Karpas-422 (cell line): ENCODE results near the gene HOXD3. TPM values are rescaled to one million over a fixed set of nuclear protein-coding genes. Genes with fewer than 3 reads are reported as not detected.

Experiments
- DNase-seq: peaks from one replicate; pipeline ENCODE4 v3.0.0-alpha.2; 2015
- H2AFZ ChIP-seq: fragments of 200-600 bp; sonication (generic); 2 replicates; pipeline ENCODE4 v1.6.1; 2014; ENCODE audit warnings: antibody characterized with exemption, low read length, mixed read lengths
- H3K27ac ChIP-seq: fragments of 200-600 bp; sonication (generic); 2 replicates; pipeline ENCODE4 v1.5.1; 2014; ENCODE audit warnings: mild to moderate bottlenecking, low read length, moderate library complexity
- H3K27me3 ChIP-seq: fragments of 200-600 bp; sonication (generic); 2 replicates; pipeline ENCODE4 v1.6.1; 2014; ENCODE audit warnings: low read length, mixed read lengths
- H3K36me3 ChIP-seq: fragments of 200-600 bp; sonication (generic); 2 replicates; pipeline ENCODE4 v1.6.1; 2014; ENCODE audit warnings: low read length, mixed read lengths; ENCODE audit not compliant: insufficient read depth
- H3K4me1 ChIP-seq: fragments of 200-600 bp; sonication (generic); 2 replicates; pipeline ENCODE4 v1.6.1; 2014; ENCODE audit warnings: mild to moderate bottlenecking, low read length, mixed read lengths
- H3K4me2 ChIP-seq: fragments of 200-600 bp; sonication (generic); 2 replicates; pipeline ENCODE4 v1.6.1; 2014; ENCODE audit warnings: low read length, low read depth, mild to moderate bottlenecking; ENCODE audit not compliant: poor library complexity, severe bottlenecking
- H3K4me3 ChIP-seq: fragments of 200-600 bp; sonication (generic); 2 replicates; pipeline ENCODE4 v1.5.1; 2014; ENCODE audit warnings: mild to moderate bottlenecking, antibody characterized with exemption, low read length, mixed read lengths
- H3K79me2 ChIP-seq: fragments of 200-600 bp; sonication (generic); 2 replicates; pipeline ENCODE4 v1.6.1; 2014; ENCODE audit warnings: mild to moderate bottlenecking, low read length, mixed read lengths
- H3K9ac ChIP-seq: fragments of 200-600 bp; sonication (generic); 2 replicates; pipeline ENCODE4 v1.6.0; 2014; ENCODE audit warnings: low read length
- H3K9me2 ChIP-seq: fragments of 200-600 bp; sonication (generic), shearing (Covaris generic); replicated peaks from 2 replicates; pipeline ENCODE4 v1.6.0; 2014; ENCODE audit warnings: mild to moderate bottlenecking, low read length, moderate library complexity; ENCODE audit not compliant: insufficient read depth
- H3K9me3 ChIP-seq: fragments of 300-700, 200-600 bp; sonication (generic); 2 replicates; pipeline ENCODE4 v1.6.1; 2014; ENCODE audit warnings: low read length, mixed read lengths
- H4K20me1 ChIP-seq: fragments of 200-600 bp; sonication (generic); 2 replicates; pipeline ENCODE4 v1.6.1; 2014; ENCODE audit warnings: mild to moderate bottlenecking, antibody characterized with exemption, low read length, low read depth; ENCODE audit not compliant: insufficient read depth
- total RNA-seq: library from RNA; depleted of rRNA; stranded (reverse); fragments of >200 nt; shearing (Covaris generic); gene quantifications from 2 replicates; pipeline ENCODE4 v1.2.3, GENCODE V29; 2014; ENCODE audit warnings: low replicate concordance

The HOXD3 gene
- total RNA-seq, 1 experiment from 2014 or later: not detected

DNA sequence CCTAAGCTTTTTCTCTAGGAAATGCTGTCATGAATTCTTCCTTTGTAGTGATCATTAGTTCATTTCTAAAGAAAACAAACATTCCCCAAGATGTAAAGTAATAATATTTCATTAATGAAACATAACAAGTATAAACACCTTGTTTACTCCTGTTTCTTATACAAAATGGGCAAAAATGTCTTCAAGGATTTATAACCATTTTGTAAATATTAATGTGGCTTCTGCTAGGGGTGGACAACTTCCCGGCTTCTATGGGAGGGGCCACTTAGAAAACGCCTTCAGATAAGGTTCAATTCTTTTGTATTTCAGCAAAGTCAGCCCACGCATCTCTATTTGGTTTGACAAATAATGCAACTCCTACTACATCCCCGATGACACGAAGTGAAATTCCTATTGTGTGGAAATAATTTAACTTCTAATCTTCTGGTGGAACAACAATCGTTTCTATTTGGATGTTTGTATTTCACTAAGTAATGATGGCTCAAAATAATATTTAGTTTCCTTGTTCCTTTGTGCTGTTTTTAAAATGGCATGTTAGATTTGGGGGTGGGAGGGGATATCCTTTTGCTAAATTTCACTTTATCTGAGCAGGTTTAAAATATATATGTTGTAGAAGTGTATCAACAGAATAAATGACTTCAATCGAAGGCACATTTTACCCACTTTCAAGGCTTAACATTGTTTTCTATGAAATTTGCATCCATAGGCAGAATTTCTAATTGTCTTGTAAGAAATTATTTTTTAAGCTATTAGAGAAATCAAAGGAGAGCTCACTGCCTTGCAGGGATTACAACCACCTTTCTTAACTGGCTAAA is 16.7 kb downstream of the HOXD3 start:
- no peaks in the 10 kb centered on the region for H3K9me2 ChIP-seq
- peaks cover 43% of the 10 kb centered on the region for H3K4me1 ChIP-seq
- H3K36me3 ChIP-seq: no peaks in the 10 kb centered on the region
- H4K20me1 ChIP-seq: no peaks in the 10 kb centered on the region
- H3K79me2 ChIP-seq: no peaks in the 10 kb centered on the region
- peak overlapping the region; percentile 67; the same call in 1 of the 2 replicates for H3K4me3 ChIP-seq
- H3K9ac ChIP-seq: peak overlapping the region; percentile 73
- no peaks in the 10 kb centered on the region for H3K9me3 ChIP-seq
- H3K4me2 ChIP-seq: peak overlapping the region; percentile 81
- peak overlapping the region; percentile 90 for H2AFZ ChIP-seq
- no peaks in the 10 kb centered on the region for H3K27me3 ChIP-seq
- H3K27ac ChIP-seq: no peak overlapping the region
- DNase-seq: no peak

DNA sequence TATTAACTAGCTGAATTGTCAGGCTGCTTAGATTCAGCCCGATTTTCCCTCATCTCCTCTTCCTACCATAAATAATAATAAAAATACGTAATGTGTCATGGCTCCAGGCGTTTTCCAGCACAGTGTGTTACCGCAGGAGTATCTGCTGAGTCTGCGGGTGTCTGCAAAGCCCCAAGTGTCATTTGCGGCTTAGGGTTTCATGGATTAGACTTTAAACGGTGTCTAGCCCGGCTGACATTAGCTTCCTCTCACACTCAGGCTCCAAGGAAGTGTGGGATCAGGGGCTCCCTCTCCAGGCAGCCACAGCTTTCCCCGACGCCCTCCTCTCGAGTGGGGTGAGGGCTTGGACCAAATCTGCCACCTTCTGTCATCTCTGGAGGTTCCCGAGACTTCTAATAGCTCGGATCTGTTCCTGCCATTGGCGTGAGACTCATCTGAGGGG is 17.3 kb downstream of the HOXD3 start:
- Histone ChIP-seq H3K4me3 (peak overlapping the region; percentile 67), H3K4me1 (peaks cover 45% of the 10 kb centered on the region), H3K36me3 (no peaks in the 10 kb centered on the region), H3K27me3 (no peaks in the 10 kb centered on the region), H2AFZ (peak overlapping the region; percentile 90), H3K27ac (no peak overlapping the region), H3K9ac (peak overlapping the region; percentile 73), H3K9me2 (no peaks in the 10 kb centered on the region), H3K4me2 (peak overlapping the region; percentile 81), H3K79me2 (no peaks in the 10 kb centered on the region), H3K9me3 (no peaks in the 10 kb centered on the region), H4K20me1 (no peaks in the 10 kb centered on the region)
- DNase-seq: no peak

DNA sequence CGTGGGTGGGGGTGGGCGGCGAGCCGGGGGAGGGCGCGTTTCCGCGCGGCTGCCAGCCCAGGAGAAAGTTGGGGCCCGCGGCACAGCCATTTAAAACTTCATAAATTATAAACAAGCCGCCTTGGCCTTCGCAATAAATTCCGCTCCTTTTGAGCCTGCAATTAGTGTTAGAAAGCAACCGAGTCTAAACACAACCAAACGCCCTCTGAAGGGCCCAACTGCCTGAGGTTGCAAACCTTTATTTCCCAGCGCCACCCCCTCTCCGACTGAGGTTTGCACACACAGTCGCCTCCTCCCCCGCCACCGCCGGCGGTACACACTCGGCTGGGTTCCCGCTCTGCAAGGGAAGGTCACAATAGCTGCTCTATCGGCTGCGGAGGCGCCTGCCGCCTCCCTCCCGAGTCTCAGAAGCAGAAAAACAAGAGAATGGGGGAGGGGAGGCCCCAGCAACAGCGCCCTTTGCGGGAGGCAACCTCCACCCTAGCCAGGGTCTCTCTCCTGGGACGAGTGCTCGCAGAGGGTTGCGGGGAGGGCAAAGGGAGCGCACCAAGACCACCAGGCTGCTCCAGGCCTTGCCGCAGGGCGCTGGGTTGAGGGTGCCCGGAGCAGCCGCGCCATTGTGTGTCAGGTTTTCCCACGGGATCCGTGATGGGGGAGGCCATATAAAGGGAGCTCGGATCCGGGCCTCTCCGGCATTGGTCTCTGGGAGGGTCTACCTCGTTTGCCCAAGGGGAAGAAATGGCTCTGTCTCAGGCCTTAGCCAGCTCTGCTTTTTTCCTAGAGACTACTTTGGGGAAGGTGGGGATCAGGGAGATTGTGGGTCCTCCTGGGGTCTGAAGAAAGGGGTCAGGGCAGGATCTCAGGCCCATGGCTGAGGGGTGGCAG is 18.0 kb downstream of the HOXD3 start:
- H3K4me1 ChIP-seq: peaks cover 45% of the 10 kb centered on the region
- no peak overlapping the region for H3K27ac ChIP-seq
- peak overlapping the region; percentile 81 for H3K4me2 ChIP-seq
- peak overlapping the region; percentile 73 for H3K9ac ChIP-seq
- no peaks in the 10 kb centered on the region for H3K9me2 ChIP-seq
- peak; percentile 77 for DNase-seq
- peak overlapping the region; percentile 67 for H3K4me3 ChIP-seq
- no peaks in the 10 kb centered on the region for H3K9me3 ChIP-seq
- H4K20me1 ChIP-seq: no peaks in the 10 kb centered on the region
- H3K79me2 ChIP-seq: no peaks in the 10 kb centered on the region
- peak overlapping the region; percentile 90 for H2AFZ ChIP-seq
- H3K27me3 ChIP-seq: no peaks in the 10 kb centered on the region
- no peaks in the 10 kb centered on the region for H3K36me3 ChIP-seq

DNA sequence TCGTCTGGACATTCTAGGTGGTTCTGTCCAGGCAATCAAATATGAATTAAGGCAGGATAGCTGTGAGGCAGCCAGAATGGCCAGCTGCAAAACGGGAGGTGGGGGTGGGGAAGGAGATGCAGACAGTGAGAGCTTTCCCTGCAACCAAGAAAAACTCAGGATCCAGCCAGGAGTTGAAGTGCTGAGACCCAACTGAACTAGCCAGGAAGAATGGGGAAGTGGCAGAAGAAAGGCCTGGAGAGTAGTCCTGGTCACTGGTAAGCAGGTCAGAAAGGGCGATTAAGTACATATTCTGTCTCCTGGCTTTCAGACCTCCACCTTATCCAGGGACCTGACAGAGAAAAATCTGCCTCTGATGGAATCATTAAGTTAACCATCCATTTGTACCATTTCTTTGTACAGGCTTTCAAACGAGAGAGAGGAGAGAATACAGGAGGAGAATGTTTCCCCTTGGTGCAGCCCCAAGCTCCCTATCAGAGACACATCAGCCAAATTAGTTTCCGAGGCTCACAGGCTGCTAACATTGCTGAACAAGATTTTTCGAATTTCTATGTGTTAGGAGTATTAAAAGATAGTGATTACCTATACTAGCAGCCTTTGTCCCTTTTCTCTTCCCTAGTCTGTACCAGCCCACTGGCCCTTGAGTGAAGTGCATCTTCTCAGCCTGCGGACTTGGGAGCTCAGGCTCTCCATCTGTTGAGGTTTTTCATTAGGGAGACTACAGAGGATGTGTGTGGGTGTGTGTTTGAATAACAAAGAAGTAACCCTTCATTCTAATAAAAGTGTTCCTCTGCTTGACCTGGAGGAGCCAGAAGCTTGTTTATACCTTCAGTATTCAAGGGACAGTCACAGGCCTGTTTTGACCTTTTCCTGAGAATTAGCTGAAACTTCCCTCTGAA is 18.9 kb downstream of the HOXD3 start:
- Histone ChIP-seq H3K9ac (peak overlapping the region; percentile 73), H3K4me3 (peak overlapping the region; percentile 67; the same call in 1 of the 2 replicates), H3K9me3 (no peaks in the 10 kb centered on the region)

DNA sequence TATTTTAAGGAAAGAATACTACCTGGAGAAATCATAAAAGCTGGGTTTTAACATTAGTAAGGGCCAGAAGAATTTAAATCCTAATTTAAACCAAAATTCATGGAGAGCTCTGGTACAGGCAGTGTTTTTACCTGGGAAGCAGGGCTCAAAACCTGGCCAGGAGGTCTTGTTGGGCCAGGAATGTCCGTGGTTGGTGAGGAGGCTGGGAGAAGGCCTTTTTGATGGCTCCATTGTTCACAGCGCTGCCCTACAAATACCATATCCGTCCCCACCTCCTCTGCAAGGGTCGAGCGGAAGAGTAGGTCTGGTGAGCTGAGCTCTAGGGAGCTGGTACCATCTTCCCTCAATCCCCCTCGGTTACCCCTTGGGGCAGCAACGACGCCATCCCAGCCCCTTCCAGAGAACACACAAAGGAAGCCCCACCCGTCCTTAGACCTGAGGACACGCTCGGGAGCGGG is 20.5 kb downstream of the HOXD3 start:
- Histone ChIP-seq H3K9me2 (no peaks in the 10 kb centered on the region), H2AFZ (no peak overlapping the region; the same call in 1 of the 2 replicates), H3K27me3 (no peaks in the 10 kb centered on the region), H3K4me2 (peak overlapping the region; percentile 62), H3K9ac (peak overlapping the region; percentile 75), H3K4me3 (peak overlapping the region; percentile 67), H4K20me1 (no peaks in the 10 kb centered on the region), H3K79me2 (no peaks in the 10 kb centered on the region), H3K9me3 (no peaks in the 10 kb centered on the region), H3K36me3 (no peaks in the 10 kb centered on the region), H3K27ac (no peak overlapping the region), H3K4me1 (peaks cover 45% of the 10 kb centered on the region)
- DNase-seq: no peak

More for the DNA sequence above, 18.9 kb downstream of the HOXD3 start:
- Histone ChIP-seq H3K79me2 (no peaks in the 10 kb centered on the region), H3K9me2 (no peaks in the 10 kb centered on the region), H4K20me1 (no peaks in the 10 kb centered on the region), H3K4me2 (peak overlapping the region; percentile 81), H3K36me3 (no peaks in the 10 kb centered on the region), H3K27ac (no peak overlapping the region), H3K27me3 (no peaks in the 10 kb centered on the region), H3K4me1 (peaks cover 45% of the 10 kb centered on the region), H2AFZ (peak overlapping the region; percentile 90; the same call in 1 of the 2 replicates)
- DNase-seq: no peak

DNA sequence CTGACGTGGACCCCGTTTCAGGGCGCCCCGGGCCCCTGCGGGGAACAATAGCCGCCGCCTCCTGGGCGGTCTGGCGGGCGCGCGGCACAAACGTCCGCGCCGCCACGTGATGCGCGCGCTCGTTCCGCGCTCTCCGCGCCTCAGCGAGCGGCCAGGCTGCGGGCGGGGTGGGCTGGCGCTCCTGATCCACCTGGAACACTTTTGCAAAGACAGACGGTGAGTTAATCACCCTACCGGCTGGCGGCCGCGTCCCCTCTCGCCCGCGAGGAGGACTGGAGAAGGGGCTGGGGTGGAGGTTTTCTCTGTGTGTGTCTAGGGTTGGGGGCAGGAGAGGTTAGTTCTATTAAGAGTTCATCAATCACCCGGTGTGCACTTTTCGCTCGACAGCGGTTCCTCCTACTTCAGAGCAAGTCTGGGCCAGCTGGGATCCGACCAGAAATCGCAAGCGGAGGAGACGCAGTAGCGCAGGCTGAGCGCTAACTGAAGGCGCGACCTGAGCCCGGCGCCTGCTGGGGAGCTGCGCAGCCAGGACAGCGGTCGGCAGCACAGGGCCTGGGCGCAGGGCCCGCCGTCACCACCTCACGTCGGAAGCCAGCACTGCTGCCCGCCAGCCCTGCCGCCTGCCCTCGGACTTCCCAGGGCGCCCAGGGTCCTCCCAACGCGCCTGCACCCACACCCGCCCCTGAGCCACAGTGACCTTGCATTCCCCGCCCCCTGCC is 21.1 kb downstream of the HOXD3 start:
- peak overlapping the region; percentile 75 for H3K9ac ChIP-seq
- DNase-seq: peak; percentile 75
- peaks cover 45% of the 10 kb centered on the region for H3K4me1 ChIP-seq
- H3K4me3 ChIP-seq: peak overlapping the region; percentile 67
- H3K9me3 ChIP-seq: no peaks in the 10 kb centered on the region
- no peaks in the 10 kb centered on the region for H3K79me2 ChIP-seq
- no peaks in the 10 kb centered on the region for H3K9me2 ChIP-seq
- H2AFZ ChIP-seq: peak overlapping the region; percentile 72; the same call in 1 of the 2 replicates
- H3K4me2 ChIP-seq: peak overlapping the region; percentile 62
- H3K36me3 ChIP-seq: no peaks in the 10 kb centered on the region
- no peaks in the 10 kb centered on the region for H3K27me3 ChIP-seq
- no peak overlapping the region for H3K27ac ChIP-seq
- H4K20me1 ChIP-seq: no peaks in the 10 kb centered on the region

DNA sequence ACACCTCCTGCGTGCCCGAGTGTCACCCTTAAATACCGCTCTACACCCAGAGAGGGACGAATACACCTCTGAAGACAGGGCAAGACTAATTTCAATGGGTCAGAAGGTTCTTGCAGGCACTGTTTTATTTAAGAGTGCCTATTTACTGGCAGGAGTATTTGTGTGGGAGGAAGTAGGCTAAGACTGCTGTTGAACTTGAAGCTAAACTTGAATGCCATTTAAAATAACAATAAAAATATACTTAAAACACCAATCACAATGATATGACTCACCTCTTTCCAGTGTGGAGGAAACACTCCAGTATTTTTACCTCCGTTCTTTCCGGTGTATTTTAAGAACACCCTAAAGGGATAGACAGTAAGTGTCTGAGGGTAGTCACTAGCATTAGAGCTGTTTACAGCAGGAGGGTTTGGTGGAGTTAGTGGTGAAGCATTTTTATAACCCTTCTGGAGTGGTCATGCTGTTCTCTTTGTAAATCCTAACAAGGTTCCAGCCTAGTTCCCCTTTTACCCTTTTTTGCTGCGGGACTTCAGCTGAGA is 21.7 kb downstream of the HOXD3 start:
- H3K79me2 ChIP-seq: no peaks in the 10 kb centered on the region
- peak overlapping the region; percentile 62 for H3K4me2 ChIP-seq
- no peaks in the 10 kb centered on the region for H3K36me3 ChIP-seq
- no peak for DNase-seq
- H3K27ac ChIP-seq: no peak overlapping the region
- no peaks in the 10 kb centered on the region for H3K9me3 ChIP-seq
- no peaks in the 10 kb centered on the region for H3K27me3 ChIP-seq
- H3K9ac ChIP-seq: peak overlapping the region; percentile 75
- H3K4me3 ChIP-seq: peak overlapping the region; percentile 67
- peaks cover 40% of the 10 kb centered on the region for H3K4me1 ChIP-seq
- no peaks in the 10 kb centered on the region for H3K9me2 ChIP-seq
- no peak overlapping the region for H2AFZ ChIP-seq
- H4K20me1 ChIP-seq: no peaks in the 10 kb centered on the region
